Measurements from ENCODE around the gene NPBWR2. TPM values are rescaled to one million over a fixed set of nuclear protein-coding genes. Genes with fewer than 3 reads are reported as not detected.

The NPBWR2 gene
- total and polyA plus RNA-seq, 8 donors, result not detected

DNA sequence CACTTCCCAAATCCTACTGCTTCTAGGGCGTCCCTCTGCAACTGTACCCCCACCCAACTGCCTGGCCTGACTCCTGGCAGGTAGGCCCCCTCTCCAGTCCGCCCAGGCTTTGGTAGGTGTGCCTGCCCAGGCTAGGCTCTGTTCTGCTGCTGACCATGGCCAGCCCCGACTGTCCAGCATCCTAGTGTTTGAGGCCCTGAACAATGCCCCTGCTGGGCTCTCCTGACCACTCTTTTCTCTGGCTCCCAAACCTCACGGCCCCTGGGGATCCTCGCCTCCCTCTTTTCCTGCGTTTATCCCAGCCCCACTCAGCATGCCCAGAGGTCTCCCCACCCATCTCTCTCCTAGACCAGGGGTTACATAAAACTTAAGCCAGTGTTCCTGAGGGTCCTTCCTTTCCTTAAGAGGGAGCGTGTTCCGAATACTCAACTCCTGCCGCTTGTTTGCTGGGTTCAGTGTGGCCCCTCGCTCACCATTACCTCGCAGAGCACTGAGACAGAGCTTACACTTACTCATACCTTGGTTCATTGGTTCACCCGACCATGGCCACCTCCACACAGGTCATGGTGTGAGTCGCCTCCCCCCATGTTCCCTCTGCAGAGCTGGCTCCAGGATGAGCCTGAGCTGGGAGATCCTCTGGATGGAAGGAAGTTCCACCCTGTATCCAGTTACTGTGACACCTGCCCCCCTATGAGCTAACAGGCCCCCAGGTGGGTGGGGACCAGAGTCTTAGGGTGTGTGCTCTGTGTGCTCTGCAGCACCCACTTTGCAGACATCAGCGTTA lies 35.8 kb upstream of the NPBWR2 start:
- no peak for FAIRE-seq
- Histone ChIP-seq H3K4me3 (no peak overlapping the region), H3K27ac (no peak overlapping the region), H3K9me3 (no peaks in the 10 kb centered on the region), H3K36me3 (no peaks in the 10 kb centered on the region), H3K4me1 (no peaks in the 10 kb centered on the region), H3K27me3 (no peaks in the 10 kb centered on the region)
- 60 to 75% methylated on average over 14 of the region's 14 CpGs for WGBS, 2 donors
- TF ChIP-seq, protein P1, sequence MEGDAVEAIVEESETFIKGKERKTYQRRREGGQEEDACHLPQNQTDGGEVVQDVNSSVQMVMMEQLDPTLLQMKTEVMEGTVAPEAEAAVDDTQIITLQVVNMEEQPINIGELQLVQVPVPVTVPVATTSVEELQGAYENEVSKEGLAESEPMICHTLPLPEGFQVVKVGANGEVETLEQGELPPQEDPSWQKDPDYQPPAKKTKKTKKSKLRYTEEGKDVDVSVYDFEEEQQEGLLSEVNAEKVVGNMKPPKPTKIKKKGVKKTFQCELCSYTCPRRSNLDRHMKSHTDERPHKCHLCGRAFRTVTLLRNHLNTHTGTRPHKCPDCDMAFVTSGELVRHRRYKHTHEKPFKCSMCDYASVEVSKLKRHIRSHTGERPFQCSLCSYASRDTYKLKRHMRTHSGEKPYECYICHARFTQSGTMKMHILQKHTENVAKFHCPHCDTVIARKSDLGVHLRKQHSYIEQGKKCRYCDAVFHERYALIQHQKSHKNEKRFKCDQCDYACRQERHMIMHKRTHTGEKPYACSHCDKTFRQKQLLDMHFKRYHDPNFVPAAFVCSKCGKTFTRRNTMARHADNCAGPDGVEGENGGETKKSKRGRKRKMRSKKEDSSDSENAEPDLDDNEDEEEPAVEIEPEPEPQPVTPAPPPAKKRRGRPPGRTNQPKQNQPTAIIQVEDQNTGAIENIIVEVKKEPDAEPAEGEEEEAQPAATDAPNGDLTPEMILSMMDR (IDR thresholded peaks at IDR 0.05), result no peak
- ATAC-seq, result no peak
- intact Hi-C loops (cut with DNase I), result no loop called here
- no peak for DNase-seq

- TF ChIP-seq, protein P1 (IDR thresholded peaks at IDR 0.05), result no peak
- ATAC-seq, result no peak
- Histone ChIP-seq H3K9me3 (no peaks in the 10 kb centered on the region), H3K36me3 (no peaks in the 10 kb centered on the region), H3K4me1 (no peaks in the 10 kb centered on the region), H3K27ac (no peak overlapping the region), H3K27me3 (no peaks in the 10 kb centered on the region), H3K4me3 (no peak overlapping the region)
- FAIRE-seq, result no peak
- intact Hi-C loops (cut with DNase I), result no loop called here
- WGBS, 2 donors, result 37 to 41% methylated on average over 9 of the region's 9 CpGs
- DNase-seq, result peak in 1 of 6 donors; percentile 12
Observed at GRCh38 chr20:64142590-64142989, 35.2 kb upstream of the NPBWR2 start.

DNA sequence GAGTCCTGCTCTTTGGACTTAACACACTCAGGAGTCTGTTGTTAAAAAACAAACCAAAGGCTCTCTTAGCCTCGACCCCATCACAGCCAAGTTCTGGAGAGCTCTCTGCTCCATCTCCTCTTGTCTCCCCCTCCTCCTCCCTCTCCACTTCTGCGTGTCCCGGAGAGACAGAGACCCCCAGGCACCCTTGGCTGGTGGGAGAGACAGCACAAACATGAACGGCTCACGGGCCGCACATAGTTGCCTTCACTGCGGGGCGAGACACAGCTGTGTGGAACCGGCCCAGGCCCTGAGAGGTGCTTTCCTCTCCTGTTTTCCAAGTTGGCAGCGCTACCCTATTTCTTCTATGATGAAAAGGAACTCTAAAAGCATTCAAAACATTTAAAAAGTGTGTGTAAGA lies 33.6 kb upstream of the NPBWR2 start:
- TF ChIP-seq, protein P1 (IDR thresholded peaks at IDR 0.05), result no peak
- intact Hi-C loops (cut with DNase I), result no loop called here
- Histone ChIP-seq H3K36me3 (no peaks in the 10 kb centered on the region), H3K27ac (no peak overlapping the region), H3K27me3 (no peaks in the 10 kb centered on the region), H3K4me1 (no peaks in the 10 kb centered on the region), H3K4me3 (no peak overlapping the region), H3K9me3 (no peaks in the 10 kb centered on the region)
- ATAC-seq (no peak), DNase-seq (peak in 1 of 6 donors; percentile 34), FAIRE-seq (no peak)
- WGBS, 2 donors, result 63 to 71% methylated on average over 10 of the region's 10 CpGs

DNA sequence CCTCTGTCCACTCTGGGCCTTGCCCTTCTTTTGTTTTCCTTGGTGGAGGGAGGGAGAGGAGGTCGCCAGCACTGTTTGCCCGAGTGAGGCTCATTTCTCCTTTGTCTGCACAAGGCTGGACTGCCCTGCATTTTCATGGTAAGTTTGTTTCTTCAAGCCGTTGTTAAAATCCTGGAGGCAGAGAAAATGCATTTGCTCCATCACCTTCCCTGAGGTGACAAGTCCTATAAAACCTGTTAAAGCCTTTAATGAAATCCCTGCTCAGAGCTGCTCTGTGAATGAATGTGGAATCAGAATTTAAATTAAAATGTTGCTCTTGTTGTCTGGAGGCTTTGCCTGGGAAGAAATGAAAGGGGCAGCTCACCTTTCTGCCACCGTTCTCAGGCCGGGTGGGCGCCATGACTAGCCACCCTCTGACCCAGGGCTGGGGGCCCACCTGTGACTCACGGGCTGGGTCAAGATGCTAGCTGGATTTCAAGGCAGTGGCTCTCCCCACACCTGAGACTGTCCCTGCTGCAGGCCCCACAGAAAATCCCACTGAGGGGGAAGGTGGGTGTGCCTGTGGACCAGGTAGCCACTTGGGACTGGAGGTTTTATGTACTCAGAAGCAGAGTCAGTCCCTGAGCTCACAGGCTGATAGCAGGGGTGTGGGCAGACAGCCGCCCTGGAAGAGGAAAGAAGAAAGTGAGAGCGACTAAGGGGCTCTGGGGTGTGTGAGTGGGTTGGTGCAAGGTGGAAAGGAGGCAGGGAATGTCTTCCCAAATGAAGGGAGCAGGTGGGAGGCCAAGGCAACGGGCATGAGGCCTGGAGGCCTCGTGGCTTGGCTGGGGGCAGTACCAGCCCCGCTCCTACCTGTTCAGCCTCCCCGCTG lies 32.9 kb upstream of the NPBWR2 start:
- WGBS, 2 donors, result 65 to 79% methylated on average over 13 of the region's 13 CpGs
- FAIRE-seq (no peak), ATAC-seq (no peak), DNase-seq (peak in 1 of 6 donors; percentile 39)
- H3K36me3 ChIP-seq, result no peaks in the 10 kb centered on the region
- no peaks in the 10 kb centered on the region for H3K27me3 ChIP-seq
- H3K27ac ChIP-seq, result no peak overlapping the region
- intact Hi-C loops (cut with DNase I), result no loop called here
- no peaks in the 10 kb centered on the region for H3K9me3 ChIP-seq
- H3K4me1 ChIP-seq, result no peaks in the 10 kb centered on the region
- TF ChIP-seq, protein P1 (IDR thresholded peaks at IDR 0.05), result no peak
- H3K4me3 ChIP-seq, result no peak overlapping the region

Data from pancreas (tissue), 10 donors.